ENCODE results near the gene CPA2. TPM values are rescaled to one million over a fixed set of nuclear protein-coding genes. Genes with fewer than 3 reads are reported as not detected.
"Not testable (repeated sequence)": the region's sequence is repeated elsewhere in the genome, so short reads cannot be mapped to it uniquely, and the experiment has no call there.

CPA2 gene
- total and polyA plus RNA-seq, 5 experiments from 2014 or later: not detected

DNA sequence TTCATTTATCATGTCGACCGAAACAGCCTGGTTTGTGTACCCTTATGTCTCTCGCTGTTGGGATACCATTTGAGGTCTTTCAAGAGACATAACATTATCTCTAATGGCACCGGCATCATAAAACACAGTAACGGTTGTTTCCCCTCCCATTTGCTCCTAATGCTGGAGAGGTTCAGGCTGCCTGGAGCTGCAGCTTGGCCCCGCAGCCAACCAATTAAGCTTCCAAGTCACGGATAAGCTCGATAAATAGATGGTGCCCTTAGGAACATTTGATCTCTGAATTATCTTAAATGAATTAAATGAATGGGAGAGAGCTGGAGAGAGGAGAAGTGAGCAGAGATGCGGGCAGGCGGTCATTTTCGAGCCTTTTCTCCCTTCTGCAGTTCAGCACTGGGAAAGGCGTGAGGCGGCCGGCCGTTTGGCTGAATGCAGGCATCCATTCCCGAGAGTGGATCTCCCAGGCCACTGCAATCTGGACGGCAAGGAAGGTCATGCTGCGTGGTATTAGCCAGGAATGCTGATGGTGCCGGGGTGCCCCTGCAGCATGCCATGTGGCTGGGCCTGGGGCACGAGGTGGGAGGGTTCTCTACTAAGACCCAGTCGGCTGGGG, 38.9 kb downstream of the CPA2 start:
- no peak for DNase-seq
- no peak overlapping the region for H3K27ac Mint-ChIP-seq
- no peak overlapping the region for H3K4me3 Mint-ChIP-seq
- POLR2A ChIA-PET: no interaction called here
- no peak for ATAC-seq
- H3K27me3 Mint-ChIP-seq: no peaks in the 10 kb centered on the region
- H3K36me3 Mint-ChIP-seq: no peaks in the 10 kb centered on the region
- H3K9me3 Mint-ChIP-seq: no peaks in the 10 kb centered on the region
- H3K4me1 Mint-ChIP-seq: peaks cover 0 to 11% (median 4%) of the 10 kb centered on the region in 4 donors

DNA sequence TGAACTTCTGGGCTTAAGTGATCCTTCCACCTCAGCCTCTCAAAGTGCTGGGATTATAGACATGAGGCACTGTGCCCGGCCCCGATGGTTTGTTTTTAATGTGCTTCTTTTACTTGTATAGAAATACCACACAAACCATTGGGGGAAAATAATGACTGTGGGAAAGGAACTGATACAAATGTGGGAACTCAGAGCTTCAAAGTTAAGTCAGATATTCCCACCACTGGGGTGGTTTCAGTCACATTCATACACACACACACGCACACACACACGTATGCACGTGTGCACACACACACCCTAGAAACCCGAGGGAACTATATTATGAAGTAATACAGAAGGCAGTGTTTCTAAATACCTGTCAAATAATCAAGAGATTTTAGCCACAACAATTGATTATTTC, 43.3 kb downstream of the CPA2 start:
- Mint-ChIP-seq H3K9me3 (no peaks in the 10 kb centered on the region), H3K27ac (peak overlapping the region in 1 of 10 donors; percentile 8), H3K4me1 (no peaks in the 10 kb centered on the region), H3K36me3 (no peaks in the 10 kb centered on the region), H3K27me3 (no peaks in the 10 kb centered on the region), H3K4me3 (no peak overlapping the region)
- DNase-seq (no peak), ATAC-seq (no peak)
- POLR2A ChIA-PET: no interaction called here

DNA sequence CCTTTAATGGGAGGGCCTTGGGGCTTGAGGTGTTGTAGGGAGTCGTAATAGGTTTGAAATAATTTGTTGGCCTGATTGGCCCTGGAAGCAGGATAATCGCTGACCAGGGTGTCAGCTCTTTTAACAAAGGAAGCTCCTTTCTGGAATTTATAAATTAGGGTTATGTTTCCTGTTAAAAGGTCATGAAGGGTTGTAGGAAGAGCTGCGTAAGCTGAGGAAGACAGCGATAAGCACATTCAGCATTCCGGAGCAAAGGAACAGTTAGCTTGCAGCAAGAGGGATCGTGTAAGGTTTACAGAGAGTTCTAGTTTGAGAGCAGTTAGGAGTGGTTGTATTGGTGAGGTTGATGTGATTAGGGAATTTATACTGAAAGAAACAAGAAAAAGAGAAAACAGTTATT, 47.6 kb downstream of the CPA2 start:
- no peaks in the 10 kb centered on the region for H3K27me3 Mint-ChIP-seq
- H3K36me3 Mint-ChIP-seq: no peaks in the 10 kb centered on the region
- no peak for DNase-seq
- H3K9me3 Mint-ChIP-seq: no peaks in the 10 kb centered on the region
- ATAC-seq: no peak
- H3K27ac Mint-ChIP-seq: no peak overlapping the region
- peaks cover 0 to 4% (median 0%) of the 10 kb centered on the region in 4 donors for H3K4me1 Mint-ChIP-seq
- H3K4me3 Mint-ChIP-seq: no peak overlapping the region
- POLR2A ChIA-PET: no interaction called here

DNA sequence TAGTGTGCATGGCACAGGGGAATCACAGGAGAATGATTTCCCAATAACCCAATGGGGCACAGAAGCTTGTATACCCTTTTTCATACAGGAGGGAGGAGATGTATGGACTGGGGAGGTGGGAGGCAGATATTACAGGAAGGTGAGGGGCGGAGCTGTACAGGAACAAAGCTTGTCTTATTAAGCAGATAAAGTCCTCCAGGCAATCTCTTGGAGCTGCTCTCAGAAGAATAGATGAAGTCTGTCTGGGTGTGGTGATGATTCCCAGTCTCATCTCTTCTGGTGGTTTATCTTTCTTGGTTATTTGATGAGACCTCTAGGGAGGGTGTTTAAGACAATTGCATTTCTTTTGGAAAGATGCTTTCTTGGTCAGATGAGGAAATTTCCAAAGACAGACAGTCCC, 52.9 kb downstream of the CPA2 start:
- DNase-seq (no peak), ATAC-seq (no peak)
- POLR2A ChIA-PET: no interaction called here
- Mint-ChIP-seq H3K9me3 (peaks cover 0 to 2% (median 0%) of the 10 kb centered on the region in 9 donors), H3K27ac (no peak overlapping the region), H3K36me3 (peaks cover 0 to 3% (median 0%) of the 10 kb centered on the region in 3 donors), H3K4me1 (peaks cover 0 to 4% (median 0%) of the 10 kb centered on the region in 4 donors), H3K4me3 (no peak overlapping the region), H3K27me3 (no peaks in the 10 kb centered on the region)

DNA sequence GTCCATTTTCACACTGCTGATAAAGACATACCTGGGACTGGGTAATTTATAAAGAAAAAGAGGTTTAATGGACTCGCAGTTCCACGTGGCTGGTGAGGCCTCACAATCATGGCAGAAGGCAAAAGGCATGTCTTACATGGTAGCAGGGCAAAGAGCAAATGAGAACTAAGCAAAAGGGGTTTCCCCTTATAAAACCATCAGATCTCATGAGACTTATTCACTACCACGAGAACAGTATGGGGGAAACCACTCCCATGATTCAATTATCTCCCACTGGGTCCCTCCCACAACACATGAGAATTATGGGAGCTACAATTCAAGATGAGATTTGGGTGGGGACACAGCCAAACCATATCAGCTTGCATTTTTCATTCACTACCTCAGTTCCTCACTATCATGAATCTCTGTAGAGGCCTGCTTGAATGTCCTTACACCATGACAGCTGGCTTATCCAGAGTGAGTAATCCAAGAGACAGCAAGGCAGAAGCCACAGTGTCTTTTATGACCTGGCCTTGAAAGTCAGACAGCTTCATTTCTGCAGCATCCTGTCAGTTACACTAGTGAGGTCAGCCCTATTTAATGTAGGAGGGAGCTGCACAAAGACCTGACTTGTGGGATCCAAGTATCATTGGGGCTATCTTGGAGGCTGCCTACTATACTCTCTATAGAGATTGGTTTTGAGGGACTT, 55.0 kb downstream of the CPA2 start:
- H3K4me1 Mint-ChIP-seq, H3K4me3 Mint-ChIP-seq, H3K27me3 Mint-ChIP-seq, ATAC-seq, DNase-seq, POLR2A ChIA-PET, H3K9me3 Mint-ChIP-seq, H3K36me3 Mint-ChIP-seq: not testable (repeated sequence)
- H3K27ac Mint-ChIP-seq: peak overlapping the region in 1 of 10 donors; percentile 31

DNA sequence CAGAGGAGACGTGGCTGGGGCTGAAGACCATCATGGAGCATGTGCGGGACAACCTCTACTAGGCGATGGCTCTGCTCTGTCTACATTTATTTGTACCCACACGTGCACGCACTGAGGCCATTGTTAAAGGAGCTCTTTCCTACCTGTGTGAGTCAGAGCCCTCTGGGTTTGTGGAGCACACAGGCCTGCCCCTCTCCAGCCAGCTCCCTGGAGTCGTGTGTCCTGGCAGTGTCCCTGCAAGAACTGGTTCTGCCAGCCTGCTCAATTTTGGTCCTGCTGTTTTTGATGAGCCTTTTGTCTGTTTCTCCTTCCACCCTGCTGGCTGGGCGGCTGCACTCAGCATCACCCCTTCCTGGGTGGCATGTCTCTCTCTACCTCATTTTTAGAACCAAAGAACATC, 56.0 kb downstream of the CPA2 start:
- POLR2A ChIA-PET: no interaction called here
- H3K27me3 Mint-ChIP-seq: no peaks in the 10 kb centered on the region
- ATAC-seq (no peak), DNase-seq (no peak)
- H3K4me1 Mint-ChIP-seq: peaks cover 0 to 4% (median 0%) of the 10 kb centered on the region in 4 donors
- no peak overlapping the region for H3K4me3 Mint-ChIP-seq
- H3K36me3 Mint-ChIP-seq: peaks cover 0 to 3% (median 0%) of the 10 kb centered on the region in 3 donors
- peaks cover 0 to 2% (median 0%) of the 10 kb centered on the region in 9 donors for H3K9me3 Mint-ChIP-seq
- peak overlapping the region in 1 of 10 donors; percentile 37 for H3K27ac Mint-ChIP-seq

DNA sequence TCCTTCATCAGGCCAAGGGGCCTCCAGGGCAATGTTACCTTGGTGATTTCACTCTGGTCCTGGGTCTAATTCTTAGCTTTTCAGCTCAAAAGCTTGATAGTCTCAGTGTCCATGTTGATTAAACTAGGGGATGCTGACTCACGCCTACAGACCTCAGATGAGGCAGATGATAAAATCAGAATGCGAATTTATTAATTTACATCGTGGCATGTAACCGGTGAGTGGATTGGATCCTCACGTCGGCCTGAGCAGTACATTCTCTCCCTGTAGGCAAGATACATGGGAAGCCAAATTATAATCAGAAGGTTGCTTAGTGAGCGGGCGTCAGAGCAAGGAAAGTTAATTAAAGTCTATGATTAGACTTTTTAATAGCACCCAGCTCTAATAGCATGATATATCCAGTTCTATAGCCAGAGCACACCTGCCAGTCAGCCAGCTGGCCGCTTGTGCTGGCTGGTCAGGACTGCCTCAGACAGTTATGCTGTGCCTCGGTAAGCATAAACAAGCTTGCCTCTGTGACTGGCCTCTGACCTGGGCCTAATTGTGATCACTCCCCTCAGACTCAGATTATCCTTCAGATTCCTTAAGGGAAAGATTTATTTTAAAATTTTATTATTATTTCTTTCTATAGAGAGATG, 57.8 kb downstream of the CPA2 start:
- Mint-ChIP-seq H3K27me3 (no peaks in the 10 kb centered on the region), H3K36me3 (peaks cover 0 to 3% (median 0%) of the 10 kb centered on the region in 3 donors), H3K4me3 (no peak overlapping the region), H3K4me1 (no peaks in the 10 kb centered on the region), H3K27ac (peak overlapping the region in 1 of 10 donors; percentile 63), H3K9me3 (peaks cover 0 to 2% (median 0%) of the 10 kb centered on the region in 9 donors)
- POLR2A ChIA-PET: no interaction called here
- no peak for ATAC-seq
- DNase-seq: no peak

DNA sequence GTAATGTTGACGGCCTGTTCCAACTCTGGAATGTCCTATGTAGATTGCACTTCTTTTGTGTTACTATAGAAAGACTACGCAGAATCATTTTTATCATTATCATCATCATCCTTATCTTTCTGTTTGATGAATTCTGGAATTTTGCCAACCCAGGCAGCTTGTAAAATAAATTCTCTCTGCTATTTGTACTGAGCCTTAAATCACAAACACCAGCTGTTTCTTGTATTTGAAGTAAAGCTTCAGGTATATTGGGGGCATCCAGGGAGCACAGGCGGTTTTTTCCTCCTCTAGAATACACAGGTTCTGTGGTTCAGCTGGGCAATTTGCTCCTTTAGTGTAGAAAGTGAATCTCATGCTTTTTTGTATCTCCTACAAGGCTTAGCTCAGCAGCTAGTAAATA, 63.0 kb downstream of the CPA2 start:
- no peaks in the 10 kb centered on the region for H3K27me3 Mint-ChIP-seq
- POLR2A ChIA-PET: no interaction called here
- no peak overlapping the region for H3K4me3 Mint-ChIP-seq
- peaks cover 0 to 3% (median 0%) of the 10 kb centered on the region in 4 donors for H3K4me1 Mint-ChIP-seq
- ATAC-seq (no peak), DNase-seq (no peak)
- H3K36me3 Mint-ChIP-seq: no peaks in the 10 kb centered on the region
- no peaks in the 10 kb centered on the region for H3K9me3 Mint-ChIP-seq
- H3K27ac Mint-ChIP-seq: no peak overlapping the region

DNA sequence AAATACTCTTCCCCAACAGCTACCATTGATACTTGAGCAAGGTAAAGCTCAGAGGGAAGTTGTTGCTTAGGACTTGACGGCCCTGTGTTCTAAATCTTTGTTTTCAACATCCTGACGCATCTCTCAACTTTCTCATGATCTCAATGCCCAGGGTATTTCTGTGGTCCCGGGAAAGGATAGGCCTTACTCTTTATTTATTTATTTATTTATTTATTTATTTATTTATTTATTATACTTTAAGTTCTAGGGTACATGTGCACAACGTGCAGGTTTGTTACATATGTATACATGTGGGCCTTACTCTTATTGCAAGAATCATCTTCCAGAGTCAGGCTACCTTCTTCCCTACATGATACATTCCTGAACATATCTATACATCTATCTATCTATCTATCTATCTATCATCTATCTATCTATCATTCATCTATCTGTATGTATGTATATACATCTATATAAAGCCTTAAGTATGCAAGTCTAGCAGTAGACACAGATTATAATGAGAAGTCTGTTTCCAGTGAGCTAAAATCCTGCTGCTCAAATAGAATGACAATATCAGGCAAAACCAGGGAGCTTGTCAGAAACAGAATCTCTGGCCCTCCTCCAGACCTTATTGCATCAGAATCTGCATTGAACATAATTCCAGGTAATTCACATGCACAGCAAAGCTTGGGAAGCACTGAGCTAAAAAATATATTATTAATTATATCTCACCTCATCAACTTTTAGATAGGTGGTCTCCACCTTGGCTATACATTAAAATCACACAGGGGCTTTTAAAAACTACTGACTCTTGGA, 65.8 kb downstream of the CPA2 start:
- ATAC-seq (no peak), DNase-seq (no peak)
- no peaks in the 10 kb centered on the region for H3K9me3 Mint-ChIP-seq
- no peaks in the 10 kb centered on the region for H3K27me3 Mint-ChIP-seq
- H3K4me3 Mint-ChIP-seq: no peak overlapping the region
- peaks cover 0 to 3% (median 0%) of the 10 kb centered on the region in 4 donors for H3K4me1 Mint-ChIP-seq
- POLR2A ChIA-PET: no interaction called here
- H3K27ac Mint-ChIP-seq: no peak overlapping the region
- no peaks in the 10 kb centered on the region for H3K36me3 Mint-ChIP-seq

DNA sequence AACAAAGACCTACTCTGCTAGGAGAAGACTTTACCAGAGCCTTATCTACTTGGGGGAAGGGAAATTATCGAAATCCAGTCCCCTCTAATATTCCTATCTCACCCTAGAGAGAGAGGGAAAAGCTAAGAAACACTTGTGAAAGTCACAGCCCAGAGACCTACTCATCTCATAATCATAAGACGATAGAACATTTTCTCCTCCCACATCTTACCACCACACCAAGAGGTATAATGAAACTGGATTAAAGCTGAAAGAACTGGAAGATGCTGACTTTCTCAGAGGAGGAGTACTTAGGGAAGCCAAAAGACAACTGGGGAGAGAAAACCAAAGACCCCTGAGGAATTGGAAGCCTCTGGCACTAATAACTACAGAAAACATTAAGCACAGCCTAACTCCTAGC, 67.2 kb downstream of the CPA2 start:
- Mint-ChIP-seq H3K27me3 (no peaks in the 10 kb centered on the region), H3K4me3 (no peak overlapping the region), H3K36me3 (no peaks in the 10 kb centered on the region), H3K27ac (peak overlapping the region in 2 of 10 donors; percentile 0 to 24), H3K4me1 (peaks cover 0 to 3% (median 0%) of the 10 kb centered on the region in 4 donors), H3K9me3 (no peaks in the 10 kb centered on the region)
- ATAC-seq (no peak), DNase-seq (no peak)
- POLR2A ChIA-PET: interaction anchor here (0.7 kb wide), 1 partner anchor 99 kb away, joined by 4 read pairs; no protein-coding TSS in a partner anchor

DNA sequence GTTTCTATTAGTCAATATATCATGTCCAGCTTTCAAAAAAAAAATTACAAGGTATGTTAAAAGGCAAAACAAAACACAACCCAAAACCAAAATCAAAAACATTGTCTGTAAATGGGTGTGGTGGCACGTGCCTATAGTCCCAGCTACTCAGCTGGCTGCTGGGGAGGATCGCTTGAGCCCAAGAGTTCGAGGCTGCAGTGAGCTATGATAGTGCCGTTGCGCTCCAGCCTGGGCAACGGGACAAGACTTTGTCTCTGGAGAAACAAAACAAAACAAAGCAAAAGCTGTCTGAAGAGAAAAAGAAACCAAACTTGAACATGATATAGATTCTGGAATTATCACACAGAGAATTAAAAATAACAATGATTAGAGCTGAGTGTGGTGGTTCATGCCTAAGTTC, 67.6 kb downstream of the CPA2 start:
- ATAC-seq (no peak), DNase-seq (no peak)
- Mint-ChIP-seq H3K36me3 (no peaks in the 10 kb centered on the region), H3K27ac (peak overlapping the region in 2 of 10 donors; percentile 0 to 24), H3K27me3 (no peaks in the 10 kb centered on the region), H3K4me3 (no peak overlapping the region), H3K9me3 (no peaks in the 10 kb centered on the region), H3K4me1 (peaks cover 0 to 3% (median 0%) of the 10 kb centered on the region in 4 donors)
- POLR2A ChIA-PET: interaction anchor here (0.7 kb wide), 1 partner anchor 98 kb away, joined by 4 read pairs; no protein-coding TSS in a partner anchor

DNA sequence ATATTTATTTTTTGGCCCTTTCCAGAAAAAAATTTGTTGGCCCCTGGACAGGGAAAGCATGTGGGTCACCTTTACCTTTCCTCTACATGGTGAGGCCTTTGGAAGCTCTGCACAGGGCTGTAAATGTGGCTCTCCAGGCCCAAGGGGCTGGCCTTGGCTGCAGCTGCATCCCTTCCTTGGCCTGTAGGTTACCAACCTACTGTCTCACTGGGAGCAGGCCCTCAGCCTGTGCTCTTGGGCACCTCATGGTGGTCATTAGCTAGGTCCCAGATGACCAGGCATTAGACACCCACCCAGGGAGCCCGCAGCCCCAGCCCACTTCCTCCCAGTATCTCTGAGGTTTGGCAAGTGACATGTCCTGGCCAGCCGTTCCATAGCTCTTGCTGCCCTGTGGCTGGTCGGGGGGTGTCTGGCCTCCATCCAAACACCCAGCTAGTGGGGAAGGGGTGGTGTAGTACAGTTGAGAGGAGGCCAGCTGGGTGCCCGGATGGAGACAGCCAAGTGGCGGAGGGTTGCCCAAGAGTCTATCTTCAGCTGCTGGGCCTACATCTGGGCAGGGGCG, 70.8 kb downstream of the CPA2 start:
- Mint-ChIP-seq H3K4me1 (no peaks in the 10 kb centered on the region), H3K27ac (peak overlapping the region in 3 of 10 donors; percentile 21 to 50 (median 40)), H3K4me3 (no peak overlapping the region), H3K27me3 (no peaks in the 10 kb centered on the region), H3K9me3 (peaks cover 0 to 4% (median 0%) of the 10 kb centered on the region in 9 donors), H3K36me3 (no peaks in the 10 kb centered on the region)
- POLR2A ChIA-PET: interaction anchor here (0.7 kb wide), 1 partner anchor 8 kb away, joined by 4 read pairs; no protein-coding TSS in a partner anchor
- DNase-seq (no peak), ATAC-seq (no peak)
